Kidney (tissue), 14 donors: ENCODE results near the gene TMEM80. TPM values are rescaled to one million over a fixed set of nuclear protein-coding genes. Genes with fewer than 3 reads are reported as not detected.
A peak's percentile ranks its signal among the peaks of the same experiment; 100 is the strongest.

Experiments used
- DNase-seq, 5 donors: peaks; one replicate each; pipeline ENCODE4 v3.0.0-alpha.2; 2013 to 2020
- FAIRE-seq: peaks from 2 replicates; lab custom pipeline; 2012; peaks lifted over from hg19 to GRCh38; lab: Jason Lieb, UNC
- H3K27ac ChIP-seq, 2 donors: one replicate each; pipeline ENCODE4 v1.7.0; 2013; ENCODE audit warnings: low read depth in 2 of 2, low read length in 2 of 2, inconsistent platforms in 1 of 2
- H3K27me3 ChIP-seq: one replicate; pipeline ENCODE4 v1.7.1; 2013; ENCODE audit warnings: low read length, inconsistent platforms; ENCODE audit not compliant: control insufficient read depth, insufficient read depth
- H3K36me3 ChIP-seq, 3 donors: one replicate each; pipeline versions ENCODE4 v1.7.0 to v1.7.1; 2013; ENCODE audit warnings: low read length in 3 of 3, control low read depth in 1 of 3, inconsistent platforms in 1 of 3; ENCODE audit not compliant: insufficient read depth in 3 of 3, control insufficient read depth in 2 of 3
- H3K4me1 ChIP-seq, 3 donors: one replicate each; pipeline versions ENCODE4 v1.7.0 to v1.7.1; 2013; ENCODE audit warnings: low read length in 3 of 3, inconsistent platforms in 1 of 3, low read depth in 1 of 3; ENCODE audit not compliant: control insufficient read depth in 2 of 3, insufficient read depth in 2 of 3
- H3K4me3 ChIP-seq, 3 donors: one replicate each; pipeline versions ENCODE4 v1.7.0 to v1.8.1; 2013; ENCODE audit warnings: low read length in 3 of 3, control low read depth in 1 of 3, inconsistent platforms in 1 of 3
- H3K9ac ChIP-seq, 3 donors: one replicate each; pipeline versions ENCODE4 v1.7.0 to v1.7.1; 2013; ENCODE audit warnings: low read length in 3 of 3, control low read depth in 1 of 3, inconsistent platforms in 1 of 3
- H3K9me3 ChIP-seq, 3 donors: one replicate each; pipeline versions ENCODE4 v1.7.0 to v1.7.1; 2013; ENCODE audit warnings: low read length in 3 of 3, control low read depth in 1 of 3, inconsistent platforms in 1 of 3; ENCODE audit not compliant: control insufficient read depth in 2 of 3, insufficient read depth in 1 of 3
- intact Hi-C: fragments of 100-400 bp; cut with DNase I; formaldehyde crosslinking; loops from one replicate; pipeline ENCODE4 v1.11.1; 2022
- polyA plus RNA-seq: library from polyadenylated mRNA; stranded (reverse); fragments of 350-450 nt; fragmentation: Illumina TruSeq; extraction: RNeasy Lipid Tissue Mini Kit (QIAGEN cat#74804); gene quantifications from one replicate; pipeline ENCODE4 v1.2.3, GENCODE V29; 2014; ENCODE audit warnings: low read depth, low replicate concordance; ENCODE audit not compliant: insufficient read depth
- total RNA-seq: library from RNA; stranded (reverse); fragmentation: NEBNext Ultra II Directional; extraction: Animal tissue kit (Norgen Biotek cat#: 25700); gene quantifications from one replicate; pipeline ENCODE4 v1.2.1, GENCODE V29; 2021
- TF ChIP-seq, protein P1 (sequence below): IDR thresholded peaks from 3 replicates; pipeline ENCODE4 v1.5.1; 2012; ENCODE audit warnings: mild to moderate bottlenecking, moderate library complexity, borderline replicate concordance; ENCODE audit not compliant: insufficient read depth; ENCODE audit errors: extremely low read depth
- donor health status: control.
- donor health status: control.
- donor health status: control.
- donor health status: control.
- donor health status: control.
- donor health status: DM: yes; HTN: yes; CAD: no.
- donor health status: Normal renal cell carcinoma (clear cell type).

TMEM80 gene
- total and polyA plus RNA-seq, 2 donors from 2014 or later: 36.2 to 38.6 TPM

DNA sequence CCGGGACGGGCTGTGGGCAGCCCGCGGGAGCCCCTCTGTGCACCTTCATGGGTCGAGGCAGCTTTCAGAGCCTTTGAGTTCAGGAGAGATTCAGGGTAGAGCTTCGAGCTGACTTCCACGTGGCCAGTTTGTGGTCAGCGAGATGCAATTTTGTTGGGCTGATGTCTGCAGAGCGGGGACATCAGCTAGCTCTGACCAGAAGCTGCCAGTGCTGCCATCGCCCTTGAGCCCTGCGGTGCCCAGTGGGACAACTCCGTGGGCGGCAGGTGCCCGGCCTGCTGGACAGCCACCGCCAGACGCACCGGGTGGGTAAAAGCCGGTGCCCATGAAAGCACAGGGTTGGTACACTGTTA, 52.4 kb downstream of the TMEM80 start:
- intact Hi-C loops: no loop called here
- H3K9ac ChIP-seq: peak overlapping the region in 1 of 3 donors; percentile 61
- H3K36me3 ChIP-seq: no peaks in the 10 kb centered on the region
- H3K4me3 ChIP-seq: peak overlapping the region; percentile 12 to 73 (median 30)
- no peaks in the 10 kb centered on the region for H3K27me3 ChIP-seq
- peak overlapping the region in 1 of 2 donors; percentile 71 for H3K27ac ChIP-seq
- TF ChIP-seq, protein P1, sequence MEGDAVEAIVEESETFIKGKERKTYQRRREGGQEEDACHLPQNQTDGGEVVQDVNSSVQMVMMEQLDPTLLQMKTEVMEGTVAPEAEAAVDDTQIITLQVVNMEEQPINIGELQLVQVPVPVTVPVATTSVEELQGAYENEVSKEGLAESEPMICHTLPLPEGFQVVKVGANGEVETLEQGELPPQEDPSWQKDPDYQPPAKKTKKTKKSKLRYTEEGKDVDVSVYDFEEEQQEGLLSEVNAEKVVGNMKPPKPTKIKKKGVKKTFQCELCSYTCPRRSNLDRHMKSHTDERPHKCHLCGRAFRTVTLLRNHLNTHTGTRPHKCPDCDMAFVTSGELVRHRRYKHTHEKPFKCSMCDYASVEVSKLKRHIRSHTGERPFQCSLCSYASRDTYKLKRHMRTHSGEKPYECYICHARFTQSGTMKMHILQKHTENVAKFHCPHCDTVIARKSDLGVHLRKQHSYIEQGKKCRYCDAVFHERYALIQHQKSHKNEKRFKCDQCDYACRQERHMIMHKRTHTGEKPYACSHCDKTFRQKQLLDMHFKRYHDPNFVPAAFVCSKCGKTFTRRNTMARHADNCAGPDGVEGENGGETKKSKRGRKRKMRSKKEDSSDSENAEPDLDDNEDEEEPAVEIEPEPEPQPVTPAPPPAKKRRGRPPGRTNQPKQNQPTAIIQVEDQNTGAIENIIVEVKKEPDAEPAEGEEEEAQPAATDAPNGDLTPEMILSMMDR: no peak
- no peaks in the 10 kb centered on the region for H3K9me3 ChIP-seq
- DNase-seq (peak in 2 of 5 donors; percentile 12 to 76), FAIRE-seq (no peak)
- peaks cover 0 to 8% (median 0%) of the 10 kb centered on the region in 3 donors for H3K4me1 ChIP-seq

DNA sequence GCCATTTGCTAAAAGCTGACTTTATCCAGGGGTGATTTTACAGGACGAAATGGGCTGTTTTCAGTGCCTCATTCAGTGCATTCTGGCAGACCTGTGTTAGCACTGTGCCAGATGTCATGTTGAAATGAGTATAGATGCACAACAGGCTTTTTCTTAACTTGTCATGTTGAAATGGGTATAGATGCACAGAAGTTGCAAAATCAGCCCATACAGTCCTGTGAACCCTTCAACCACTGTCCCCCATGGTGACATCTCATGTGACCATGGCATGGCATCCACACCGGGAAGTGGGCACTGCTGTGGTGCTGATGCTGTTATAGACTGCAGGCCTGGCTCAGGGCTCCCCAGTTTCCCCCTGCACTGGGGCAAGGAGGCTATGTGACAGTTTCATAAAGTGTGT, 54.1 kb downstream of the TMEM80 start:
- Histone ChIP-seq H3K9me3 (no peaks in the 10 kb centered on the region), H3K4me1 (peaks cover 0 to 8% (median 0%) of the 10 kb centered on the region in 3 donors), H3K27ac (no peak overlapping the region), H3K36me3 (no peaks in the 10 kb centered on the region), H3K4me3 (no peak overlapping the region), H3K9ac (no peak overlapping the region), H3K27me3 (no peaks in the 10 kb centered on the region)
- FAIRE-seq (no peak), DNase-seq (no peak)
- TF ChIP-seq, protein P1: no peak
- intact Hi-C loops: no loop called here

Other genes with a start within 250 kb of the TMEM80 start
- gene PTDSS2, start 245.5 kb upstream of the TMEM80 start, total RNA-seq: 28.5 TPM
- gene PTDSS2, start 245.5 kb upstream of the TMEM80 start, polyA plus RNA-seq: 37.7 TPM
- gene RNH1, start 188.6 kb upstream of the TMEM80 start, total RNA-seq: 191 TPM
- 171 TPM for gene RNH1, start 188.6 kb upstream of the TMEM80 start, polyA plus RNA-seq
- 66.1 TPM for gene HRAS, start 160.2 kb upstream of the TMEM80 start, total RNA-seq
- gene HRAS, start 160.2 kb upstream of the TMEM80 start, polyA plus RNA-seq: 100 TPM
- gene LRRC56, start 158.3 kb upstream of the TMEM80 start, total RNA-seq: 7.7 TPM
- 1.2 TPM for gene LRRC56, start 158.3 kb upstream of the TMEM80 start, polyA plus RNA-seq
- 8.0 TPM for gene LMNTD2, start 135.1 kb upstream of the TMEM80 start, total RNA-seq
- 6.2 TPM for gene LMNTD2, start 135.1 kb upstream of the TMEM80 start, polyA plus RNA-seq
- gene RASSF7, start 134.8 kb upstream of the TMEM80 start, total RNA-seq: 106 TPM
- gene RASSF7, start 134.8 kb upstream of the TMEM80 start, polyA plus RNA-seq: 108 TPM
- gene PHRF1, start 119.3 kb upstream of the TMEM80 start, total RNA-seq: 30.9 TPM
- gene PHRF1, start 119.3 kb upstream of the TMEM80 start, polyA plus RNA-seq: 7.5 TPM
- 36.7 TPM for gene IRF7, start 79.9 kb upstream of the TMEM80 start, total RNA-seq
- 21.5 TPM for gene IRF7, start 79.9 kb upstream of the TMEM80 start, polyA plus RNA-seq
- 7.0 TPM for gene CDHR5, start 70.9 kb upstream of the TMEM80 start, total RNA-seq
- gene CDHR5, start 70.9 kb upstream of the TMEM80 start, polyA plus RNA-seq: 45.6 TPM
- gene SCT, start 68.6 kb upstream of the TMEM80 start, total RNA-seq: not detected
- not detected for gene SCT, start 68.6 kb upstream of the TMEM80 start, polyA plus RNA-seq
- gene DRD4, start 58.5 kb upstream of the TMEM80 start, total RNA-seq: 1.1 TPM
- 0.47 TPM for gene DRD4, start 58.5 kb upstream of the TMEM80 start, polyA plus RNA-seq
- gene DEAF1, start 594 bp upstream of the TMEM80 start, total RNA-seq: 54.5 TPM
- 30.2 TPM for gene DEAF1, start 594 bp upstream of the TMEM80 start, polyA plus RNA-seq
- 287 TPM for gene EPS8L2, start 10.4 kb downstream of the TMEM80 start, total RNA-seq
- gene EPS8L2, start 10.4 kb downstream of the TMEM80 start, polyA plus RNA-seq: 199 TPM
- gene TALDO1, start 51.6 kb downstream of the TMEM80 start, total RNA-seq: 175 TPM
- 312 TPM for gene TALDO1, start 51.6 kb downstream of the TMEM80 start, polyA plus RNA-seq
- 66.2 TPM for gene GATD1, start 81.7 kb downstream of the TMEM80 start, total RNA-seq
- gene GATD1, start 81.7 kb downstream of the TMEM80 start, polyA plus RNA-seq: 38.3 TPM
- gene CEND1, start 94.3 kb downstream of the TMEM80 start, total RNA-seq: 0.16 TPM
- 3.6 TPM for gene CEND1, start 94.3 kb downstream of the TMEM80 start, polyA plus RNA-seq
- 17.8 TPM for gene SLC25A22, start 102.5 kb downstream of the TMEM80 start, total RNA-seq
- gene SLC25A22, start 102.5 kb downstream of the TMEM80 start, polyA plus RNA-seq: 14.3 TPM
- gene PIDD1, start 109.4 kb downstream of the TMEM80 start, total RNA-seq: 16.5 TPM
- 9.1 TPM for gene PIDD1, start 109.4 kb downstream of the TMEM80 start, polyA plus RNA-seq
- gene RPLP2, start 114.2 kb downstream of the TMEM80 start, total RNA-seq: 1,544 TPM
- 1,997 TPM for gene RPLP2, start 114.2 kb downstream of the TMEM80 start, polyA plus RNA-seq
- 173 TPM for gene PNPLA2, start 123.1 kb downstream of the TMEM80 start, total RNA-seq
- gene PNPLA2, start 123.1 kb downstream of the TMEM80 start, polyA plus RNA-seq: 67.9 TPM
- gene CRACR2B, start 132.1 kb downstream of the TMEM80 start, total RNA-seq: 22.6 TPM
- 16.5 TPM for gene CRACR2B, start 132.1 kb downstream of the TMEM80 start, polyA plus RNA-seq
- 476 TPM for gene CD151, start 137.1 kb downstream of the TMEM80 start, total RNA-seq
- gene CD151, start 137.1 kb downstream of the TMEM80 start, polyA plus RNA-seq: 379 TPM
- gene POLR2L, start 146.7 kb downstream of the TMEM80 start, total RNA-seq: 107 TPM
- 376 TPM for gene POLR2L, start 146.7 kb downstream of the TMEM80 start, polyA plus RNA-seq
- gene TSPAN4, start 147.0 kb downstream of the TMEM80 start, total RNA-seq: 104 TPM
- gene TSPAN4, start 147.0 kb downstream of the TMEM80 start, polyA plus RNA-seq: 81.2 TPM
- gene CHID1, start 215.0 kb downstream of the TMEM80 start, total RNA-seq: 82.2 TPM
- gene CHID1, start 215.0 kb downstream of the TMEM80 start, polyA plus RNA-seq: 128 TPM
- 144 TPM for gene AP2A2, start 230.1 kb downstream of the TMEM80 start, total RNA-seq
- gene AP2A2, start 230.1 kb downstream of the TMEM80 start, polyA plus RNA-seq: 76.5 TPM